K562 (cell line): ENCODE results near the gene DMD. TPM values are rescaled to one million over a fixed set of nuclear protein-coding genes. Genes with fewer than 3 reads are reported as not detected.

ENCODE experiments used
- ATAC-seq: fragments of 200-7000 bp; cut with Tn5 transposase; 3 replicates; pipeline ENCODE4 v1.9.1; 2020; ENCODE audit warnings: moderate library complexity
- BruUV-seq: library from RNA; stranded (reverse); fragments of 400-500 nt; replicated peaks from 2 replicates; lab custom pipeline; 2021; lab: Mats Ljungman, UMichigan
- CTCF ChIA-PET: fragments of 300-600 bp; formaldehyde crosslinking; extraction: SDS; loops from one replicate; lab custom pipeline; 2021; ENCODE audit warnings: low intra/inter-chr PET ratio; lab: Yijun Ruan, JAX
- POLR2A ChIA-PET: fragments of 300-600, 350-650 bp; sonication (Branson Sonifier 250); formaldehyde crosslinking; extraction: SDS; loops from one replicate; lab custom pipeline; 2021; ENCODE audit warnings: antibody characterized with exemption, inconsistent platforms; lab: Yijun Ruan, JAX
- DNase-seq, 4 experiments: peaks; one replicate each; pipeline versions ENCODE4 v3.0.0 to v3.0.0-alpha.2; 2011 to 2018; ENCODE audit warnings: low spot score in 3 of 4, mixed read lengths in 3 of 4; ENCODE audit errors: extremely low read depth in 1 of 4
- FAIRE-seq: peaks from 2 replicates; lab custom pipeline; 2011; peaks lifted over from hg19 to GRCh38; lab: Jason Lieb, UNC
- H2AFZ ChIP-seq: 2 replicates; pipeline ENCODE4 v1.6.0; 2011; ENCODE audit warnings: low read depth, low read length, control low read depth, inconsistent platforms
- H3K27ac ChIP-seq: fragments of 200-600 bp; 3 replicates; pipeline ENCODE4 v1.8.0; 2011; ENCODE audit warnings: low read depth, mild to moderate bottlenecking, control low read depth, inconsistent platforms, low read length, moderate library complexity, mixed read lengths; ENCODE audit errors: extremely low read depth
- H3K27me3 ChIP-seq, 2 experiments: fragments of 300-600 bp in 1 of 2; 2 replicates in 1 of 2; 3 replicates in 1 of 2; pipeline versions ENCODE4 v1.6.0 to v1.8.0; 2011; ENCODE audit warnings: inconsistent platforms in 2 of 2, low read length in 2 of 2, mild to moderate bottlenecking in 1 of 2, mixed read lengths in 1 of 2, moderate library complexity in 1 of 2; ENCODE audit not compliant: control insufficient read depth in 2 of 2, insufficient read depth in 2 of 2
- H3K36me3 ChIP-seq: fragments of 300-600 bp; 3 replicates; pipeline ENCODE4 v1.8.0; 2011; ENCODE audit warnings: mild to moderate bottlenecking, low read length, inconsistent platforms; ENCODE audit not compliant: control insufficient read depth, insufficient read depth
- H3K4me1 ChIP-seq, 2 experiments: fragments of 200-600 bp in 1 of 2; replicated peaks in 1 of 2; 2 replicates in 1 of 2; 3 replicates in 1 of 2; pipeline versions ENCODE4 v1.5.1 to v1.8.0; 2011; ENCODE audit warnings: inconsistent platforms in 2 of 2, low read length in 2 of 2, mild to moderate bottlenecking in 1 of 2, mixed read lengths in 1 of 2, moderate library complexity in 1 of 2; ENCODE audit not compliant: control insufficient read depth in 2 of 2, insufficient read depth in 2 of 2
- H3K4me2 ChIP-seq: 2 replicates; pipeline ENCODE4 v1.6.1; 2011; ENCODE audit warnings: low read length, control low read depth, inconsistent platforms, mixed read lengths; ENCODE audit not compliant: insufficient read depth
- H3K4me3 ChIP-seq: fragments of 200-600 bp; sonication (generic), shearing (Covaris generic); 2 replicates; pipeline ENCODE4 v1.5.1; 2016; ENCODE audit warnings: control low read depth, inconsistent platforms
- H3K79me2 ChIP-seq: fragments of 200-600 bp; 3 replicates; pipeline ENCODE4 v1.8.0; 2011; ENCODE audit warnings: low read length, inconsistent platforms; ENCODE audit not compliant: control insufficient read depth, insufficient read depth
- H3K9ac ChIP-seq, 2 experiments: 2 replicates each; pipeline versions ENCODE4 v1.6.0 to v1.6.1; 2011; ENCODE audit warnings: low read depth in 2 of 2, low read length in 2 of 2, control low read depth in 1 of 2, inconsistent platforms in 1 of 2, mild to moderate bottlenecking in 1 of 2, mixed read lengths in 1 of 2; ENCODE audit not compliant: insufficient read depth in 1 of 2
- H3K9me1 ChIP-seq: one replicate; pipeline ENCODE4 v1.6.0; 2011; ENCODE audit warnings: inconsistent platforms, mild to moderate bottlenecking, low read length, moderate library complexity; ENCODE audit not compliant: control insufficient read depth, insufficient read depth
- H3K9me3 ChIP-seq: replicated peaks from 2 replicates; pipeline ENCODE4 v1.5.1; 2011; ENCODE audit warnings: low read depth, low read length, inconsistent platforms; ENCODE audit not compliant: control insufficient read depth, insufficient read depth
- H4K20me1 ChIP-seq: replicated peaks from 2 replicates; pipeline ENCODE4 v1.6.1; 2011; ENCODE audit warnings: low read length, inconsistent platforms, mixed read lengths; ENCODE audit not compliant: control insufficient read depth, insufficient read depth
- ARID2 ChIP-seq: fragments of 450-650 bp; IDR thresholded peaks from 2 replicates; pipeline ENCODE4 v1.6.1; 2017; ENCODE audit warnings: antibody characterized with exemption, mild to moderate bottlenecking
- CBFA2T3 ChIP-seq: fragments of 450-650 bp; IDR thresholded peaks from 2 replicates; pipeline ENCODE4 v1.6.1; 2017
- FOXA3 ChIP-seq, 2 experiments: fragments of 450-650 bp in 1 of 2; sonication (generic) in 1 of 2; formaldehyde crosslinking; IDR thresholded peaks in 1 of 2; conservative IDR thresholded peaks in 1 of 2; 2 replicates each; pipeline versions ENCODE4 v1.4.0 to v1.8.0; 2020 to 2022; ENCODE audit warnings: mild to moderate bottlenecking in 2 of 2, missing genetic modification reagents in 1 of 2
- FOXP1 ChIP-seq: sonication (generic); formaldehyde crosslinking; IDR thresholded peaks from 2 replicates; pipeline ENCODE4 v1.8.0; 2022; ENCODE audit warnings: mild to moderate bottlenecking, missing genetic modification reagents
- YY1 ChIP-seq, 3 experiments: IDR thresholded peaks; 2 replicates each; pipeline ENCODE4 v1.6.1; 2011; ENCODE audit warnings: low read length in 2 of 3, mild to moderate bottlenecking in 2 of 3, moderate library complexity in 2 of 3, borderline replicate concordance in 1 of 3, control low read depth in 1 of 3, low read depth in 1 of 3; ENCODE audit not compliant: insufficient read depth in 3 of 3, insufficient replicate concordance in 2 of 3, control insufficient read depth in 1 of 3, insufficient read length in 1 of 3; ENCODE audit errors: extremely low read depth in 1 of 3
- ZNF589 ChIP-seq: fragments of 200-800 bp; sonication (Bioruptor generic); IDR thresholded peaks from 2 replicates; pipeline ENCODE4 v1.6.1; 2016; ENCODE audit warnings: low read depth, missing genetic modification characterization, missing compliant biosample characterization
- WGBS: fragments of 100-300 bp; shearing (Covaris generic); methylation state at CpG from one replicate; pipeline ENCODE4 v1.1.6; 2016; ENCODE audit warnings: low coverage, mixed read lengths; ENCODE audit not compliant: insufficient coverage; ENCODE audit errors: missing lambda C conversion rate; 5-methylcytosine and 5-hydroxymethylcytosine counted together
- in situ Hi-C: fragments of 300-500 bp; cut with MboI; formaldehyde crosslinking; loops from 4 replicates; pipeline ENCODE4 v1.15.0; 2018; ENCODE audit warnings: inconsistent platforms, mixed read lengths
- intact Hi-C: fragments of 100-400 bp; cut with micrococcal nuclease; formaldehyde crosslinking; loops from 2 replicates; pipeline ENCODE4 v1.14.2; 2022
- polyA plus RNA-seq, 8 experiments: library from polyadenylated mRNA; depleted of rRNA in 4 of 8; stranded (reverse) in 5 of 8; unstranded in 3 of 8; fragments of >200 nt; fragmentation: Nextera tagmentation in 2 of 8; fragmentation: Illumina TruSeq in 1 of 8; extraction: Ambion mirVana in 2 of 8; extraction: Trizol in 1 of 8; gene quantifications; 2 replicates each; pipeline versions ENCODE4 v1.2.1 to v1.2.3, GENCODE V29; 2011 to 2014; ENCODE audit warnings: inconsistent platforms in 1 of 8, missing spikeins in 1 of 8
- total RNA-seq, 7 experiments: library from RNA; depleted of rRNA in 6 of 7; stranded (reverse); fragments of >200 nt in 6 of 7; fragmentation: Illumina TruSeq in 2 of 7; extraction: Trizol in 2 of 7; gene quantifications; 2 replicates each; pipeline versions ENCODE4 v1.2.1 to v1.2.3, GENCODE V29; 2011 to 2021; ENCODE audit warnings: low replicate concordance in 1 of 7
- TF ChIP-seq, protein P1 (sequence below): fragments of 250-450 bp; sonication (Bioruptor Pico); IDR thresholded peaks from 2 replicates; pipeline ENCODE4 v1.5.0; 2021; ENCODE audit warnings: mild to moderate bottlenecking, borderline replicate concordance

DMD gene
- total and polyA plus RNA-seq, 9 of the 15 experiments (the other 6 are each of a cell fraction or from before 2014, with no cell fraction given), result 3.8 to 20.4 (median 11.4) TPM

DNA sequence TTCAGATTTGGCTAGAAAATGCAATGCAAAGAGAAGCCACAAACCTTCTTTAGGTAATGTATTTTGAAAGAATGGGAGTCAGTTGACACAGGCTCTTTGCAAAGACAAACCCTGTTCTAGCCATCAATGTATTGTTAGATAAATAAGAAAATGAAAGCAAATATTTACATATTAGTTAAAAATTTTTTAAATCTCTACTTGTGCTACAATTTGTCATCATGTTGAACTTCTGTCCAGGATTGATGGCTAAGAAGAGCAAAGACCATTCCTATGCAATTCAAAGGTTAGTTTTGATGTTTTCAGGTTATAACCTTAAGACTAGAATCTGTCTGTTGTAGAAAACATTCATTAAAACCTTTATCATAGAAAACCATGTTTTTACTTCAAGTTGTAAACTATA, 1350.7 kb downstream of the DMD start:
- Histone ChIP-seq H3K4me3 (no peak overlapping the region), H4K20me1 (no peaks in the 10 kb centered on the region), H3K36me3 (no peaks in the 10 kb centered on the region), H3K27ac (no peak overlapping the region), H3K27me3 (no peaks in the 10 kb centered on the region), H3K79me2 (peaks cover 39% of the 10 kb centered on the region), H3K4me2 (no peak overlapping the region), H2AFZ (no peak overlapping the region), H3K9ac (peak overlapping the region in 1 of 2 experiments; percentile 87; a peak in 1 of 4 replicates), H3K9me1 (no peaks in the 10 kb centered on the region)
- no TSS peak for BruUV-seq
- no peak for FAIRE-seq
- no peak for DNase-seq
- in situ Hi-C loops, result no loop called here
- POLR2A ChIA-PET, result no interaction called here
- intact Hi-C loops, result no loop called here
- no peak for ATAC-seq
- no peak for TF ChIP-seq CBFA2T3
- TF ChIP-seq FOXA3 (CRISPR knock-in tag; conservative IDR thresholded peaks at IDR 0.05 in 1 of 2, IDR thresholded peaks at IDR 0.05 in 1 of 2), result no peak
- TF ChIP-seq, all 486 proteins: peak for 0
- peaks cover 0 to 3% of the 10 kb centered on the region in 2 experiments; a peak in 3 of 5 replicates for H3K4me1 ChIP-seq
- CTCF ChIA-PET, result no interaction called here
- peaks cover 3% of the 10 kb centered on the region for H3K9me3 ChIP-seq

DNA sequence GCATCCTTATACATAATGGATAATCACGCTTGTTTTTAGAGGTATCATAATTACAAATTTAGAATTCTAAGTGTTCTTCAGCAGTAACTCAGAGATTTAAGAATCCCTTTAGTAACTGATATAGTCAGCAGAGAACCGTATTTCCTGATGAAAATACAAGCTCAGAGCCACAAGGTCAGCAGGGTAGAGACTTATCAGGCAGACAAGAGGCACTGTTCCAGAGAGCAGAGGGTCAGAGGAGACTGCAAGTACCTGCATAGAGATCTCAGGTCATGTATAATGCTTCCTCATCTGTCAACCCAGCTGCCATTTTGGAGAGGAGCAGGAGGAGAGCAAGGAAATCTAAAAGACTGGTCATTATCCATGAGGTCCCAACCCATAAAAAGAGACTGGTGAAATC, 1352.4 kb downstream of the DMD start:
- WGBS, result 8% methylated on average over 2 of the region's 2 CpGs
- intact Hi-C loops (no loop called here), in situ Hi-C loops (no loop called here)
- Histone ChIP-seq H3K36me3 (no peaks in the 10 kb centered on the region), H3K27me3 (no peaks in the 10 kb centered on the region), H3K9me1 (no peaks in the 10 kb centered on the region), H3K9me3 (peaks cover 3% of the 10 kb centered on the region), H3K4me2 (no peak overlapping the region), H3K27ac (no peak overlapping the region), H3K9ac (no peak overlapping the region), H3K4me3 (no peak overlapping the region), H3K4me1 (peaks cover 0 to 3% of the 10 kb centered on the region in 2 experiments; a peak in 3 of 5 replicates), H3K79me2 (peaks cover 39% of the 10 kb centered on the region), H2AFZ (no peak overlapping the region), H4K20me1 (no peaks in the 10 kb centered on the region)
- no TSS peak for BruUV-seq
- DNase-seq (peak in 1 of 4 experiments; percentile 36), ATAC-seq (peak; percentile 46), FAIRE-seq (peak; percentile 11)
- POLR2A ChIA-PET, result interaction anchor here (0.7 kb wide), 1 partner anchor 12 kb away, joined by 3 read pairs; no protein-coding TSS in a partner anchor
- CTCF ChIA-PET, result no interaction called here
- no peak for TF ChIP-seq ZNF589 (CRISPR knock-in tag)
- no peak for TF ChIP-seq FOXP1 (CRISPR knock-in tag)
- TF ChIP-seq, protein P1, sequence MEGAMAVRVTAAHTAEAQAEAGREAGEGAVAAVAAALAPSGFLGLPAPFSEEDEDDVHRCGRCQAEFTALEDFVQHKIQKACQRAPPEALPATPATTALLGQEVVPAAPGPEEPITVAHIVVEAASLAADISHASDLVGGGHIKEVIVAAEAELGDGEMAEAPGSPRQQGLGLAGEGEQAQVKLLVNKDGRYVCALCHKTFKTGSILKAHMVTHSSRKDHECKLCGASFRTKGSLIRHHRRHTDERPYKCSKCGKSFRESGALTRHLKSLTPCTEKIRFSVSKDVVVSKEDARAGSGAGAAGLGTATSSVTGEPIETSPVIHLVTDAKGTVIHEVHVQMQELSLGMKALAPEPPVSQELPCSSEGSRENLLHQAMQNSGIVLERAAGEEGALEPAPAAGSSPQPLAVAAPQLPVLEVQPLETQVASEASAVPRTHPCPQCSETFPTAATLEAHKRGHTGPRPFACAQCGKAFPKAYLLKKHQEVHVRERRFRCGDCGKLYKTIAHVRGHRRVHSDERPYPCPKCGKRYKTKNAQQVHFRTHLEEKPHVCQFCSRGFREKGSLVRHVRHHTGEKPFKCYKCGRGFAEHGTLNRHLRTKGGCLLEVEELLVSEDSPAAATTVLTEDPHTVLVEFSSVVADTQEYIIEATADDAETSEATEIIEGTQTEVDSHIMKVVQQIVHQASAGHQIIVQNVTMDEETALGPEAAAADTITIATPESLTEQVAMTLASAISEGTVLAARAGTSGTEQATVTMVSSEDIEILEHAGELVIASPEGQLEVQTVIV (CRISPR knock-in tag), result no peak
- peak in 1 of 3 experiments; percentile 29 for TF ChIP-seq YY1 (IDR thresholded peaks at IDR 0.05; ENCODE audit: borderline replicate concordance in 1 of 3, control insufficient read depth in 1 of 3, extremely low read depth in 1 of 3, insufficient read depth in 3 of 3, insufficient read length in 1 of 3, insufficient replicate concordance in 2 of 3, low read depth in 1 of 3, low read length in 2 of 3)
- TF ChIP-seq ARID2, result no peak
